ENCODE measurements around the gene ST8SIA3. TPM values are rescaled to one million over a fixed set of nuclear protein-coding genes. Genes with fewer than 3 reads are reported as not detected.

The ST8SIA3 gene
- polyA plus RNA-seq, 1 donor (not counting 4 experiments of a cell fraction or from before 2014, with no cell fraction given), result not detected

DNA sequence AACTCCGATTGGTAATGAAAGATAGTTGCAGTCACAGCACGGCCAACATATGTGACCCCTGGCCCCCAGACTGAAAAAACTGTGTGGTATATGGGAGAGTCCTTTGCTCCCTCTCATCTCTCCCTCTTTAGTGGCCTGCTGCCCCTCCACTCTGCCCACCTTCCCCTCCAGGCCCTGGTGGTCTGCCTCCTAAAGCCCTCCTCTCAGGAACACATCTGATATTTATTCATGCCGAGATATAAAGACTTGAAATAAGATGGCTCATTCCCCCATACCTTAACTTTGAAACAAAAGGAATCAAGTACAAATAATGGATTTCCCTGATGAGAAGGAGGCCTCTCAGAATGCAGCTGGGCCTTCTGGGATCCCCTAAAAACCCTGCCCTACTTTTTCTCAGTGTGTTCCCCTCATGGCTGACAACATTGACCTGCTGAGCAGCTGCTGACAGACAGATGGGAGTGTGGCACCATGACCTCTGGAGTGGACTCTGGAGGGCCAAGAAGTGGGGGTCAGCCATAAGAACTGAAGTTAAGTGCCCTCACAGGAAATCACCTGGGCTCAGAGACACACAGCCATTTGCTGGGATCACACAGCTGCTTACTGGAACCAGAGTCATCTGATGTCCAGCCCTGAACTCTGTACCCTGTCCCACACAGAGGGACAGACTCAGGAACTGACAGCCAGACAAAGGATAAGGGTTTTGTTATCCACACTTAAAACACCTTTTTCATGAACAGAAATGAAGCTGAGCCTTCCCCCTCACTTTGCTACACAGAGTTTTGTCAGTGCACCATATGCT, 39.8 kb upstream of the ST8SIA3 start:
- TF ChIP-seq, protein P1, sequence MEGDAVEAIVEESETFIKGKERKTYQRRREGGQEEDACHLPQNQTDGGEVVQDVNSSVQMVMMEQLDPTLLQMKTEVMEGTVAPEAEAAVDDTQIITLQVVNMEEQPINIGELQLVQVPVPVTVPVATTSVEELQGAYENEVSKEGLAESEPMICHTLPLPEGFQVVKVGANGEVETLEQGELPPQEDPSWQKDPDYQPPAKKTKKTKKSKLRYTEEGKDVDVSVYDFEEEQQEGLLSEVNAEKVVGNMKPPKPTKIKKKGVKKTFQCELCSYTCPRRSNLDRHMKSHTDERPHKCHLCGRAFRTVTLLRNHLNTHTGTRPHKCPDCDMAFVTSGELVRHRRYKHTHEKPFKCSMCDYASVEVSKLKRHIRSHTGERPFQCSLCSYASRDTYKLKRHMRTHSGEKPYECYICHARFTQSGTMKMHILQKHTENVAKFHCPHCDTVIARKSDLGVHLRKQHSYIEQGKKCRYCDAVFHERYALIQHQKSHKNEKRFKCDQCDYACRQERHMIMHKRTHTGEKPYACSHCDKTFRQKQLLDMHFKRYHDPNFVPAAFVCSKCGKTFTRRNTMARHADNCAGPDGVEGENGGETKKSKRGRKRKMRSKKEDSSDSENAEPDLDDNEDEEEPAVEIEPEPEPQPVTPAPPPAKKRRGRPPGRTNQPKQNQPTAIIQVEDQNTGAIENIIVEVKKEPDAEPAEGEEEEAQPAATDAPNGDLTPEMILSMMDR (optimal IDR thresholded peaks at IDR 0.05 in 1 of 3, IDR thresholded peaks at IDR 0.05 in 1 of 3, conservative IDR thresholded peaks at IDR 0.05 in 1 of 3; ENCODE audit: extremely low read depth in 1 of 3, insufficient read depth in 2 of 3, low read length in 3 of 3), result no peak
- no peak for TF ChIP-seq EZH2 (IDR thresholded peaks at IDR 0.05; ENCODE audit: low read length)
- Histone ChIP-seq H3K9me3 (ENCODE audit: control insufficient read depth, low read depth, low read length) (no peaks in the 10 kb centered on the region), H3K4me2 (ENCODE audit: control insufficient read depth, extremely low read depth, insufficient read depth, low read depth, low read length) (no peak overlapping the region), H3K27me3 (ENCODE audit: control insufficient read depth, extremely low read depth, insufficient read depth, low read length) (no peaks in the 10 kb centered on the region), H4K20me1 (ENCODE audit: control insufficient read depth, extremely low read depth, insufficient read depth, low read length) (no peaks in the 10 kb centered on the region), H3K79me2 (ENCODE audit: control insufficient read depth, insufficient read depth, low read length) (no peaks in the 10 kb centered on the region), H3K9me1 (ENCODE audit: control insufficient read depth, extremely low read depth, insufficient read depth, low read length) (no peaks in the 10 kb centered on the region), H3K4me3 (ENCODE audit: control insufficient read depth in 2 of 3, extremely low read depth in 1 of 3, insufficient read depth in 2 of 3, low read depth in 1 of 3, low read length in 3 of 3) (no peak overlapping the region), H3K4me1 (ENCODE audit: control insufficient read depth, extremely low read depth, insufficient read depth, low read length) (no peaks in the 10 kb centered on the region), H2AFZ (ENCODE audit: control insufficient read depth, low read length) (no peak overlapping the region), H3K27ac (ENCODE audit: control insufficient read depth, insufficient read depth, low read length) (no peak overlapping the region), H3K36me3 (ENCODE audit: control insufficient read depth in 2 of 2, extremely low read depth in 1 of 2, insufficient read depth in 2 of 2, low read length in 2 of 2) (no peaks in the 10 kb centered on the region), H3K9ac (ENCODE audit: control insufficient read depth, extremely low read depth, insufficient read depth, low read length) (no peak overlapping the region)
- DNase-seq (ENCODE audit: low read depth, low spot score) (no peak), FAIRE-seq (no peak)
- dilution Hi-C loops (cut with MboI; ENCODE audit: extremely low pct_ligation_motif_present, low sequenced_read_pairs), result no loop called here

DNA sequence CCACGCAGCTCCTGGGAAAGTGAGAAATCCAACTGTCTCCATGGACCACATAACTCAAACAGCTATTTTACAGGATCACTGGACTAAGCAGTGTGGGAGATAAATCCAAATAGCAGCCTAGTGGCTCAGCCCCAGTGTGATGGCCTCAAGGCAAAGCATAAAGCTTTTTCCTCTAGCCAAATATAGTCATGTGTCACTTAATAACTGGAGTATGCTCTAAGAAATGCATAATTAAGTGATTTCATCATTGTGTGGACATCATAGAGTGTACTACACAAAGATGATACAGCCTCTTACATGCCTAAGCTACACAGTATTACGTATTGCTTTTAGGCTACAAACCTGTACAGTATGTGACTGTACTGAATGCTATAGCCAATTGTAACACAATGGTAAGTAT, 31.8 kb upstream of the ST8SIA3 start:
- Histone ChIP-seq H3K9ac (ENCODE audit: control insufficient read depth, extremely low read depth, insufficient read depth, low read length) (no peak overlapping the region), H3K79me2 (ENCODE audit: control insufficient read depth, insufficient read depth, low read length) (no peaks in the 10 kb centered on the region), H3K4me1 (ENCODE audit: control insufficient read depth, extremely low read depth, insufficient read depth, low read length) (no peaks in the 10 kb centered on the region), H3K4me3 (ENCODE audit: control insufficient read depth in 2 of 3, extremely low read depth in 1 of 3, insufficient read depth in 2 of 3, low read depth in 1 of 3, low read length in 3 of 3) (no peak overlapping the region), H4K20me1 (ENCODE audit: control insufficient read depth, extremely low read depth, insufficient read depth, low read length) (no peaks in the 10 kb centered on the region), H3K27ac (ENCODE audit: control insufficient read depth, insufficient read depth, low read length) (no peak overlapping the region), H3K27me3 (ENCODE audit: control insufficient read depth, extremely low read depth, insufficient read depth, low read length) (no peaks in the 10 kb centered on the region), H3K4me2 (ENCODE audit: control insufficient read depth, extremely low read depth, insufficient read depth, low read depth, low read length) (no peak overlapping the region), H3K9me1 (ENCODE audit: control insufficient read depth, extremely low read depth, insufficient read depth, low read length) (no peaks in the 10 kb centered on the region), H3K9me3 (ENCODE audit: control insufficient read depth, low read depth, low read length) (no peaks in the 10 kb centered on the region), H3K36me3 (ENCODE audit: control insufficient read depth in 2 of 2, extremely low read depth in 1 of 2, insufficient read depth in 2 of 2, low read length in 2 of 2) (no peaks in the 10 kb centered on the region), H2AFZ (ENCODE audit: control insufficient read depth, low read length) (no peak overlapping the region)
- TF ChIP-seq, protein P1 (optimal IDR thresholded peaks at IDR 0.05 in 1 of 3, IDR thresholded peaks at IDR 0.05 in 1 of 3, conservative IDR thresholded peaks at IDR 0.05 in 1 of 3; ENCODE audit: extremely low read depth in 1 of 3, insufficient read depth in 2 of 3, low read length in 3 of 3), result no peak
- TF ChIP-seq EZH2 (IDR thresholded peaks at IDR 0.05; ENCODE audit: low read length), result no peak
- dilution Hi-C loops (cut with MboI; ENCODE audit: extremely low pct_ligation_motif_present, low sequenced_read_pairs), result no loop called here
- no peak for DNase-seq (ENCODE audit: low read depth, low spot score)
- no peak for FAIRE-seq

All from keratinocyte (primary cell).